Endometrial microvascular endothelial cells (primary cell): ENCODE results near the gene DBX2. TPM values are rescaled to one million over a fixed set of nuclear protein-coding genes. Genes with fewer than 3 reads are reported as not detected.
"Not testable (repeated sequence)": the region's sequence is repeated elsewhere in the genome, so short reads cannot be mapped to it uniquely, and the experiment has no call there.

ENCODE experiments used
- in situ Hi-C: cut with HindIII; loops from 2 replicates; pipeline ENCODE4 v1.10.0; 2017; ENCODE audit warnings: low sequenced_read_pairs, low pct_unique_long_range_greater_than_20kb; ENCODE audit errors: inconsistent ontology term
- total RNA-seq: library from RNA; depleted of rRNA; stranded (reverse); fragments of >200 nt; gene quantifications from one replicate; pipeline ENCODE4 v1.2.3, GENCODE V29; 2015; ENCODE audit errors: inconsistent ontology term

The DBX2 gene
- total RNA-seq: not detected

GRCh38 chr12:45050751-45051571 lies at the start of gene DBX2:
DBX2 (minus strand) TSS chr12:45051099; CDS start chr12:45050927, 172 bp downstream.
- in situ Hi-C loops: no loop called here

- in situ Hi-C loops: no loop called here
These were observed 47.9 kb upstream of the DBX2 start for GRCh38 chr12:45098766-45099165.

GRCh38 chr12:45095417-45095816 lies 44.5 kb upstream of the DBX2 start:
- in situ Hi-C loops: not testable (repeated sequence)

- in situ Hi-C loops: no loop called here
These were observed 42.2 kb upstream of the DBX2 start for GRCh38 chr12:45093051-45093450.

GRCh38 chr12:45089411-45090075 lies 38.6 kb upstream of the DBX2 start:
- in situ Hi-C loops: no loop called here

GRCh38 chr12:45088608-45089007 lies 37.7 kb upstream of the DBX2 start:
- in situ Hi-C loops: no loop called here

- in situ Hi-C loops: not testable (repeated sequence)
These were observed 33.3 kb upstream of the DBX2 start for GRCh38 chr12:45084248-45084647.

- in situ Hi-C loops: no loop called here
These were observed 26.4 kb upstream of the DBX2 start for GRCh38 chr12:45077251-45077650.

GRCh38 chr12:45076417-45077026 lies 25.6 kb upstream of the DBX2 start:
- in situ Hi-C loops: no loop called here

- in situ Hi-C loops: no loop called here
These were observed 24.8 kb upstream of the DBX2 start for GRCh38 chr12:45075587-45076282.

- in situ Hi-C loops: no loop called here
These were observed 14.3 kb upstream of the DBX2 start for GRCh38 chr12:45065125-45065626.

- in situ Hi-C loops: no loop called here
These were observed 10.1 kb upstream of the DBX2 start for GRCh38 chr12:45060976-45061375.

GRCh38 chr12:45051572-45052125 lies 750 bp upstream of the DBX2 start:
- in situ Hi-C loops: no loop called here

- in situ Hi-C loops: no loop called here
These were observed 768 bp downstream of the DBX2 start for GRCh38 chr12:45049912-45050750.

- in situ Hi-C loops: no loop called here
These were observed 8.3 kb downstream of the DBX2 start for GRCh38 chr12:45042599-45042998.

- in situ Hi-C loops: no loop called here
These were observed 9.9 kb downstream of the DBX2 start for GRCh38 chr12:45040977-45041376.

GRCh38 chr12:45039757-45040156 lies 11.1 kb downstream of the DBX2 start:
- in situ Hi-C loops: no loop called here

- in situ Hi-C loops: no loop called here
These were observed 16.0 kb downstream of the DBX2 start for GRCh38 chr12:45034861-45035265.
